HG03039 (cell line): Measurements from ENCODE around the gene LPP.

Experiments
- ATAC-seq: cut with Tn5 transposase; IDR thresholded peaks from one replicate; pipeline ENCODE4 v1.9.1; 2021; ENCODE audit warnings: mild to moderate bottlenecking, moderate library complexity; ENCODE audit not compliant: unreplicated experiment

LPP gene

DNA sequence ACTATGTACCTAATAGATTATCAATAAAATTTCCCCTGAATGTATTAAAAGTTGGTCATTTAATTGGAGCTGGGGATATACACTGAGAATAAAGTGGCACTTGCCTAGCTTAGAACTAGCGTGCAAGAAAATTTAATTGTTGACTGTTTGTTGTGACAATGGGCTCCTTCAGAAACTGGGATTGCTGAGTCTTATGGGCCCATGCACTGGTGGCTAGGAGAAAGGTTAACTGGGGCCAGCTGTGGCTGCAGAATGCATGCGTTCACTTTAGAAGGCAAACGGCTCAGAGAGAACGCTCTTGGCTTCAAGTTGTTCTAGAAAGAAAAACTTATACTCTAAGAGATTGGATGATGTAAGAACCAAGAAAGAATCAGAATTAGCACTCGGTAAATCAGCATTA lies 18.7 kb upstream of the LPP start:
- ATAC-seq: no peak

DNA sequence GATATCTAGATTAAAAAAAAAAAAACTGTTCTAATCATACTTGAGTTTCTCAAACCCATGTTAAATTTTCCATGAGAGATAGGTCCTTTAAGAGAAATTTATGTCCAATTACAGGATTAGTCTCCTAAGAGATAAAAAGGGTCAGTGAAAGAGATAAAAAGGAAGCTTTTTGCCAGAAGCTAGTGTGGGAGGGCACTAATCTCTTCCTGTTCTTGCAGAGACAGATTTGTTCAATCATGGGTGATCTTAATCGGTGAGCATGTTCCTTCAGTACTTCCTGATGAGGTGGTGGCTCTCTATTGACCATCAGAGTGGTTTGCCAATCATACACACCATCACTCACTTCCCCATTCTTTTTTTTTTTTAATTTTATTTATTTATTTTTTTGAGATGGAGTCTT lies 16.9 kb upstream of the LPP start:
- no peak for ATAC-seq

DNA sequence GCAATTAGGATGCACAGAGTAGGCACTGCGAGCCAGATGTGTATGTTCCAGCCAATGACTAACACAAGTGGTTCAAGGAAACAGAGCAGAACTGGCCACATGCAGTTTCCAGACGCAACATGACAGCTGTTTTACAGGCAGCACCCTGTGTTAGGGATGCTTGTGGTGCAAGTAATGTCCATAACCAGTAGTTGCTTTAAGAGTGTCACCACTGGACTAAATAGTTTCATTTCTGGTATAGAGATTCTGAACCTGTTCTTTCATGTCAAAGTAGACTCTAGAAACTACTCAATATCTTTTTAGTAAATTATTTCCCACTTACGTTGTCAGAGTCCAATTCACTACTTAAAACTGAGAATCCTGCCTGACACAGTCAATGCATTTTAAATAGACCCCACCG lies 14.5 kb upstream of the LPP start:
- no peak for ATAC-seq

DNA sequence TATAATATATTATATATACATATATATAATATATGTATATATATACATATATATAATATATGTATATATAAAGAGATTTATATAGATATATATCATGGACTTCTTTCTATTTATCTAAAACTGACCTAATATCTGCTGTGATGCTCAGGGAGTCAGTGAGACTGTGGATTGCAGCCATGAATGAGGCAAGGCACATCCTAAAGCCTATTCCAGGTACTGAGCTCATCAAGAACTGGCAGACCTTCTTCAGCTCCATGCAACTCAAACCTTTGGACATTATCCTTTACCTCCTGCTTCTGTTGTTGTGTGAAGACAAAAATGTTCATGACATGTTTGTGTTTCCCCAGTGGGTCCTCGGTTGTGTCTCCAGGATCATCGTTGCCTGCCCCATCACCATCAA lies 7.7 kb upstream of the LPP start:
- no peak for ATAC-seq

DNA sequence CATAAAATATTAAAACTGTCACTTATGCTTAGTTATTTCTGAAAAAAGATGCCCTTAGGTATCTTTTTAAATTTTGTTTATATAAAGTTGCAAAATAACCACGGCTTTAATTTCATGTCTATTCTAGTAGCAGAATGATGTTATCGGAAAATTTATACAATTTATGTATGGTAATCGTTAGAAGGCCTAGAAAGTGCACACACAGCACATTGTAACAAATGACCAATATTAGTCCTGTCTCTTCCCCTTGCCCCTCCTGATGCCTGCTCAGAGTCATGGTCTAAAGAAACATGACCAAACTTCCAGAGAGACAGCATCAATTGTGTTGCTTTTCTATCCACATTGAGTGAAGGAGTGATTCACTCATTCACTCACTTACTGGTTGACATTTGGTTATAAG lies 6.2 kb upstream of the LPP start:
- ATAC-seq: no peak

DNA sequence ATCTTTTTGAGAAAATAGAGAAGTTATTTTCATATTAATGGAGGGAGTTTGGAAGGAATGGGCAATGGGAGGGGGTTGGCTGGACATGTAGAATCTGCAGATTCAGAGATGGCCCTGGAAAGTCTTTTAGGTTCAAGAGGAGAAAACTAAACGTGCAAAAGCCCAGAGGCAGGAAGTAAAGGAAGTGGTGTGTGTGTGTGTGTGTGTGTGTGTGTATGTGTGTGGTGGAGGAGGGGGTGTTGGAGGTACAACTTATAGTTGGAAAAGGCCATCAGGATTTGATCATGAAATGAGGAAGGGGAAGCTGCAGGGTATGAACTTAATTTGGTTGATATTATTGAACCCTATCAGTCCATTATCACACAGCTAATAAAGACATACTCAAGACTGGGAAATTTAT lies 5.6 kb upstream of the LPP start:
- no peak for ATAC-seq

DNA sequence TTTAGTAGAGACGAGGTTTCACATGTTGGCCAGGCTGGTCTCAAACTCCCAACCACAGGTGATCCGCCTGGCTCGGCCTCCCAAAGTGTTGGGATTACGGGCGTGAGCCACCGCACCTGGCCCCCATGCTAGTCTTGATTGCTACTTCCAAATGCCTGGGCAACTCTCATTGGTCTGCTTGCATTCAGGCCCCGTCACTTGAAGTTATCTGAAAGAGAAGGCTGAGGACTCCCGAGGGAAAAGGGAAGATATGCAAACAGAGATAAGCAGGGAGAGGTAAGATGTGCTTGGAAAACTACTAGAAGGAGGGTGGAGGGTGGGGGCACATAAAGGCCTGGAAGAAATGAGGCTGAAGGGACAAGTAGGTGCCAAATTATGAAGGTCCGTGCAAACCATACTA lies 4.4 kb upstream of the LPP start:
- ATAC-seq: no peak

DNA sequence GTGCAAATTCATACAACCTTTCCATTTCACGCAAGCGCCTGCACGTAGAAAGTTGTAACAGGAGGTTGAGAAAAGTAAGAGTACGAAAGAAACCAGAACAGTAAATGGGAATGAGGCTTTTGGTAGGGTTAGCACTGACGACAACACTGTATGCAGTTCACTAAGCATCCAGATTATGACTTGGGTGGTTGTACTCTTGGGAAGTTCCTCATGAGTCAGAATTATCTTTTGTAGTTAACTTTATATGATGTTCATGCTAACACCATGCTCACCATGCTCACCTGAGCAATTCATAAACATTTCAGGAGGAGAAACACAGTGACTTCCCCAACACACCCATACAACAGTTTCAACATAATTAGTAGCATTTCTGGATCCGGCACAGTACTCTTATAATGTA lies 3.0 kb upstream of the LPP start:
- ATAC-seq: no peak

DNA sequence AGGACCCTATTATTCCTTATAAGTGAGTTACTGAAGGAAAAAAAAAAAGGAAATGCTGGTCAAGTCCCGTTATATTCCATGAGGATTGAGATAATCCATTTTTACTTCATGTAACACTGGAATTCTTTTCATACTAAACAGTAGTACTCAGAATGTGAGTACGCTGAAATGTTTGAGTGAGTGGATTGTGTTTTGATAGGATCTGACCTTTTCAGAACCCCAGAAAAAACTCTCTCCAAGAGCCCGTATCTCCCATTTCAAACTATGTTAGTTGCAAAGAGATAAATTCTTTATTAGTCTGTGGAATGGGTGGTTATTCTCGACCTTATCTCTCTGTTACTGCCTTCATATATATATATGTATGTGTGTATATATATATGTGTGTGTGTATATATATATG lies 2.5 kb upstream of the LPP start:
- ATAC-seq: no peak

DNA sequence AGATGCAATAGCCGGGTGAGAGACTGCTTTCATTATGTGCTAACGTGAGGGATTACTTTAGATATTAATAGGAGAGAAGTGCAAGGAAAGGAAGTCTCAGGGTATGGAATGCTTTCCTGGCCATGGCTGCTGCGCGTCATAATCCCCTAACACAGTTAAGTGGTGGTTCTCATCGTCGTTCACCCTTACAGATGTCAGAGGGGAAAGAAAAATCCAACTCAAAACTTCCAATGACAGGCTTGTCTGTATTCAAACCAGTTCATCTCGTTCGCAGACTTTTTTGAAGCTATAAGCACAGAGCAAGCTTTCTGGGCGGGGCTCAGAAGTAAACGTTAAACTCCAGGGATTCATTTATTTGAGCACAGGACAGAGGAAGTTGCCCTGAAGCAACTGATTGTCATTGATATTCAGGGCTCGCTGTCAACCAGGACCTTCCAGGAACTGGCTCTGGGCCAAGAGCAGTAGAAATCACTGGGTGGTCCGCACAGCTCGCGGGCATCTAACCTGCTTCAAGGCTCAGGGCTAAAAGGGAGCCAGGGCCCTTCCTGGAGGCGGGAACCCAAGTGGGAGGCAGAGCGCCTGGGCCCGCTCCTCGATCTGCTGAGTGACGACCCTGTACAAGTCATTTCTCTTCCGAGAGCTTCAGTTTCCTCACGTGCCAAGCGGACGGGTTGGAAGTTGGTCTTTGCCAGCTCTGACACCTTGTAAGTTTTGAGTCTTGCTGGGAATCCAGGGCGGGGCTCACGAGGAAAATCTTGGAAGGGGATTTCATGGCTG lies 1.1 kb upstream of the LPP start:
- no peak for ATAC-seq

DNA sequence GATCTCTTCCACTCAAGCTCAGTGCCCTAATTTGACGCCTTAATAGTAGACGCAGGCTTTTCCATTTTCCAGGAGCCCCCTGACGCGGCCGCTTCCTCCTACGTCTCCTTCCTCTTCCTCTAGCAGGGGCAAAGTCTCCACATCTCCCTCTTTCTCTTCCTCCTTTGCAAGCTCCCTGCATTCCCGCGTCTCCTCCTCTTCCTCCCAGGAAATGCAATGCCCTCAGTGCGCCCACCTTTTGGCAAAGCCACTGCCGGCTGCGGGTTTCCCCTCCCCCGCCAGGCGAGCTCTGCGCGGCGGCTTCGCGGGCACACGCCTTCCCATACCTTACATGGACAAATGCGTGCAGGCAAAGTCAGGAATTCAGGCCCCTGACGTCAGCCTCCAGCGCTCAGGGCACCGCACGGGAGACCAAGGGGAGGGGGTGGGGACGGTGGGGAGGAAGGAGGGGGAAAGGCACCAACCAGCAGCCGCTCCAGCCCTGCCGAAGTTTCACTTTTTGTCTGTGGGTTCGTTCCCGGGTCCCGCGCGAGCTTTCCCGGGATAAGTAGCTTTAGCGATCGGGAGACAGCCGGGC lies 432 bp upstream of the LPP start:
- no peak for ATAC-seq

DNA sequence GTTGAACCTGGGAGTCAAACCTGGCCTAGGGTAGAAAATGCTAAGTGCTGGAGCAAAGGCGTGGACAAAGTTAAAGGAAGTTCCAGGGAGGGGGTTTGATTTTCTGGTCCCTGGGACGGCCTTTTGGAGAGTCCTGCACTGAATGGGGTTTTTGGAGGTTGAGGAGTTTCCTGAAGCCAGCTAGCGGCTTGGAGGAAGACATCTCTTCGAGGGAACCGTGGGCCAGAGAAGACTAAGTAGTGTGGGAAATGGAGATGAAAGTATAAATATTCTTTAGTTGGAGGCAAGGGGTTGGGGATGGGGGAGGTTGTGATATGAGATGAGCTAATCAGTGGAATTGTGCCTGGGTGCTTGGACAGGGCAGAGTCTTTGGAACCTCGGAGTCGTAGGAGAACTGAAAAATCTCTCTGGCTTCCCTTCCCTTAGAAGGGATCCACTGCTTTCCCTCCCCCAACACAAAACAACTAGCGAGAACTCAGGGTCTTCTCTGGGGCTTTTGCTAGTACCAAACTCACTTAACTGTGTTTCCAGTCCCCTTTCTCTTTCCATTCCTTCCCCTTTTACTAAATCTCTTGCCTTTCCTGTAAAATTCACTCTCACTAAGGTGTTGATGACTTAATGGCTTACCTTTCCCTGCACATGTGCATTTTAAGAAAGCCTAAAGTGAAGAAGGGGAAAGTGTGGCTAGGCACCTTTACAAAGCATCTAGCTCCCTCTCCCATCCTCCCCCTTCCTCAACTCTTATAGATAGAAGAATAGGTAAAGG lies 1.0 kb downstream of the LPP start:
- ATAC-seq: no peak

DNA sequence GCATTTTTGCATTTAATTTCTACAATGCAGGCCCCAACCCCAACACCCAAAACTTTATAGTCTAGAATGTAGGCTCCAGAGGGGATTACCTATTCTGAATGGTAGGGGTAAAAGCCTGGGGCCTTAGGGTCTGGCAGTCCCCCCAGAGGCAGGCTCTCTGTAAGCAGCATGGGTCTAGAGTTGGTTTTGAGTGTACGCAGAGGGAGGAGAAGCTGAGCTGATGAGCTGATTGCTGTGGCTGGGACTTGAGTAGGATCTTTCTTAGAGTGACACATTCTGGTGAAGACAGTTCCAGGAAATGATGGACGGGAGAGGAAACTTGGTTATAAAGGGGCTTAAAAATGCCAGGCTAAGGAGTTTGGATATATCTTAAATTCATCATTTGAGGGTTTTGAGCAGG lies 2.1 kb downstream of the LPP start:
- no peak for ATAC-seq

DNA sequence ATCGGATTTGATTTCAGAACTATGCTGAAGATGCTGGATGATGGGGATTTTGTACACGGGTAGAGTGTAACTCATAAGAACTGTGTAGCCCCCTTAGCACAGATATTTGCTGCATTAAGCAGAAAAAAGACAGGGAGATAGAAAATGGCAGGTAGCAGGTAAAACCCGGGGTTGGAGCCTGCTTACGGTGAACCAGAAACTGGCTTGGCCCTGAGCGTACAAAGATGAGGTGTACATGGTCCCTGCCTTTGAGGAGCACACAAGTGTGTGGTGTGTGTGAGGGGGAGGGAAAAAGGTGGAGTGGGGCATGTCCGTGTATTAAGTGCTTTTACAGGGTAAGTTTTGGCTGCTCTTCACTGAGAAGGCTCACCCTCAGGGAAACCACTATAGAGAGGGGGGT lies 3.5 kb downstream of the LPP start:
- no peak for ATAC-seq

DNA sequence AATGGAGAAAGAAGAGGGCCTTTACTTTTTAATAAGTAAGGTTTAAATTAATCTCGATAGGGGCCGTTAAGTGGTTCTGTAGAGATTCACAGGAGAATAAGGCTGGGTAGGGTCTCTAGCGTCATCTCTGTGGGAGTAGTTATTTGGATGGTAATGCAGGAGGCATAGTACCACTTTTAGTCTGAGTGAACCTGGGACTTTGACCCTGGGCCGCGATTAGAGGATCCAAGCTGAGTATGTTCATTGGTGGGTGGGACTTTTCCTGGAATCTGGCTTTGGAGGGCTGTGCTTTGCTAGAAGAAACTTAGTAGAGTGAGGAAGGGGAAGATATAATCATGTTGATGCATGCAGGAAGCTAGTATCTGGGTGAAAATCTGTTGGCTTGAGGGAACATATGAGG lies 4.0 kb downstream of the LPP start:
- no peak for ATAC-seq

DNA sequence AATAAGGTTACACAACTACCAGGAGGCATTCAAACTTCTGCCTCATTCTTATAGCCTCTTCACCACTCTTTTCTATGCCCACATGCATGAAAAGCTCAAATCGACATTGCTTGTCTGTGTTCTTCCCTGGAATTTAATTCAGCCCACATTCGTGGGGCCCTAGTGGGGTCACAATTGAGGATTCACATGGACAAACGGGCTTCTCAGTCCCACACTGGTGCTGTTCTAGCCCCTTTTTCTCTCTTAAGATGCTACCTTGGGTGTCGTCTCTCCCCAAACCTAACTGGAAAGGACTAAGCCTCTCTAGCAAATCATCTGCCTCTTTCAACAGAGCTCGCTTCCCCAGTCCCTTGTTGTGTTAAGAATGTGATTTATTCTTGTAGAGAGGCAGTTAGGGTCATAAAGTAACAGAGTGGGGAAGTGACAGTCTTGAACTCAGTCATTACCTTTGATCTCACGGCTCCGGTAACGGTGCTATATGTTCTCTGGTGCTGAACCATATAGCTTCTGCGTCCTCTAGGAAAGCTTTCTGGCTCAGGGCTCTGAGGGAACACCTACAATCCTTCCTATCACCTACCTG lies 4.9 kb downstream of the LPP start:
- ATAC-seq: no peak

DNA sequence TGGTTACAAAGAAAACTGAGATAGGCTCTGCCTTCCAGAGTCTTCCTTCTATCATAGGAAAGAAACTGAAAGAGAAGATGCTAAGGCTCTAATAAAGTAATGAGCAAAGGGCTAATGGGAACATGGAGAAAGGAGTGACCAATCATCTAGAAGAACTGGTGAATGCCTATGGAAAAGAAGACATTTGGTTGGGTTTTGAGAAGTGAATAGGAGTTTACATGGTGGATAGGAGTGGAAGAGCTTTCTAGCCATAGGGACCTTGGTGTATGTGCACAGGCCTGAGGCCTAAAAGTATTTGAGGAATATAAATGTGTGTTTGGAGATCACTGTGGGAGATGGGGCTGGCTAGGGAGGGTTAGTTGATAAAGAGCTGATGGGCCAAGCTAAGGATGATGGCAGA lies 6.8 kb downstream of the LPP start:
- ATAC-seq: no peak

DNA sequence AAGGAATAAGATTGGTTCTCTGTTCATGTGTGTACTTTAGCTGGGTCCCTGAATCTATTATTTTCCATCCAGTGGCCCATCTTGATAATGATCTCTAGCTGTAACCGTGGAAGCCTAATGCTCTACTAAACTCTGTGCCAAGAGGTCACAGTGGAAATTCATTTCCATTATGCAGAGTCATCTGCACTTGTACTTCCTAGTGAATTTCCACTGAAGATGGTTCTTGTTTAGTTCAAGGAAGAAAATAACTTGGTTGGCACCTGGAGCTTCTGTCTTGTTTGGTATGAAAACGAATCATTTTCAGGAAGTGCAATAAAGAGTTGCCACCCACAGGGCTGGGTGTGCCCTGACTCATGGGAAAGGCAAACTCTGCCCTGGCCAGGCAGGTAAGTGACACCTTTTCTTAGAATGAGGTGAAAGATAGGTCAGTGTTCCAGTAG lies 10.3 kb downstream of the LPP start:
- ATAC-seq: no peak

DNA sequence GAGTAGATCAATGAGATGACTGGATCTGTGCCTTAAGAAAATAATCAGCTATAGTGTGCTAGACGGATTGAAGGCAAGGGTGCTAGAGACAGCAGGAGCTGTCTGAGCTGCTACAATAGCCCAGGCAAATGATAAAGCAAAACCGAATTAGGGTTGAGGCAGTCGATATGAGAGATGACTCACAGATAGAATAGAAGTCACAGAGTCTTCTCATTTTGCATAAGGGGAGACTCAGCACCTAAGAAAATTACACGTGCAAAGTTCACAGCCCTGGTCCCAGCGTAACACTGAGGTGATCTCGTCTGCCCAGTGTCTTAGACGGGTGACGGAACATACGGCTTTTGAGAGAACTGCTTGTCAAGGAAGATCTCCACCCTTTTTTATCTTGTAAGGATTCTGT lies 11.6 kb downstream of the LPP start:
- no peak for ATAC-seq

DNA sequence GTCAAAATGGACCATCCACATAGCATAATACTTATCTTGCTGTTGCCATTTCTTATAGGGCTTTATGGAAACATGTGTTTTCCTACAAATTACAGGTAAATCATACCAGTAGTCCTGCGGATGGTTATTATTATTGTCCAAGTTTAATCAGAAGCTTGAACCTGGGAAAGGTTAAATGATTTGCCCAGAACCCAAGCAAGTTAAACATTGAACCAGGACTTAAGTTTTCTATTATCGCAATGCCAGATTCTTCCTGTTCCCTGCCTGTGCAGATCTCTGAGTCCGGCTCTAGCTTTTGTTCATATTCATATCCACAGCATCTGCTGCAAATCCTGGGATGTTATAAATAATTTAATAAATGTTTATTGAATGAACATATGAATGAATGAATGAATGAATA lies 12.5 kb downstream of the LPP start:
- ATAC-seq: no peak

DNA sequence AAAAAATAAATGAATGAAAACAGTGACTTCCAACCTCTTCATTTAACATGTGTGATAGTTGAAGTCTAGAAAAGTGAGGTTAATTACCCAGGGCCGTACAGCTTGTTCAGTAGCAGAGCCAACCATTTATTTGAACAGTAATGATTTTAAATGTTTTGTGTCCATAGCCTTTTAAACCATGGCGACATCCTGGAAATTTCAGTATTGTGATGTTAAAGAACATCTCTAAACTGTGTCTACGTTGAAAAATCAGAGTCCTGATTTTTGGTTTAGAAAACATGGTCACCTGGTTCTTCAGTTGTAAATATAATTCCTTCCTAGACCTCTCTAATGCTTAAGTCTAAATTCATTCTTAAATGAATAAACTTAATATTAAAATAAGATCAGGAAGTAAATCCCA lies 14.2 kb downstream of the LPP start:
- no peak for ATAC-seq

DNA sequence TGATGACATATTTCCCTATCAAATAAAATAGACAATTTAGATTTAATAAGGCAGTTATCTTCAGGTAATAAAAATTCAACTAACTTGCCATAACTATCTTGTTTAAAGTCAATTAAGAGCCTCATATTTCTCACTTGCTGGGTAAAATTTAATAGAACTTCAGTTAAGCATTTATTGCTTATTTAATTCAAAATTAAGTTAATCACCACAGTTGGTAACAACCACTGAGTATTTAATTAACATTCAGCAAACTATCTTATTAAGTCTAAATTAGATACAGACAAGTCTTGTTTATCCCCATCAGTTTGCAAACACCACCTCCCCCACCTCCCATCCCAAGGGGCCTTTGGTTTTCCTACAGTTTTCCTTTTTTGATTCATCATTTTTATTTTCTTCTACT lies 14.7 kb downstream of the LPP start:
- ATAC-seq: no peak
